Transverse colon (tissue), 4 donors: ENCODE results near the gene KRT74.

ENCODE experiments used
- POLR2A ChIP-seq: fragments of 450-650 bp; IDR thresholded peaks from one replicate; pipeline ENCODE4 v1.6.1; 2016; ENCODE audit warnings: antibody characterized with exemption, mild to moderate bottlenecking, moderate library complexity
- POLR2AphosphoS5 ChIP-seq, 3 donors: sonication (generic); formaldehyde crosslinking; IDR thresholded peaks; one replicate each; pipeline ENCODE4 v1.6.1; 2016; ENCODE audit warnings: antibody characterized with exemption in 3 of 3
- TF ChIP-seq, protein P1 (sequence below), 5 experiments: fragments of 200-600 bp in 3 of 5; fragments of 450-650 bp in 2 of 5; sonication (generic) in 3 of 5; IDR thresholded peaks; 1 replicate in 2 of 5; 2 replicates in 3 of 5; pipeline ENCODE4 v1.5.1; 2016 to 2017; ENCODE audit warnings: antibody characterized with exemption in 5 of 5, inconsistent platforms in 3 of 5, mild to moderate bottlenecking in 2 of 5, moderate library complexity in 1 of 5

DNA sequence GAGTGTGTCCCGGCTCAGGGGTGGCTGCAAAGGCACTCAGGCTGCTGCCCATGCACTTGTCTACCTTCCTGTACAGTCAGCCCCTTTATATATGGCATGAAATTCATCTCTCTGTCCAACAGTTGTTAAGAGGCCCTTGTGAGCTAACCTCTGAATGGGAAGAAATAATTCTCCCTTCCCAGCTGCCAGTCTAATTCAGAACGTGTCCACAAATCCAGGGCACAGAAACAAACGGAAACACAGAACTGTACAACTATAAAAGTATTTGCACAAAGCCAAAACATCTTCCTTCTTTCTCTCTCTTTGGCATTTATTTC is 54.3 kb downstream of the KRT74 start:
- TF ChIP-seq, protein P1, sequence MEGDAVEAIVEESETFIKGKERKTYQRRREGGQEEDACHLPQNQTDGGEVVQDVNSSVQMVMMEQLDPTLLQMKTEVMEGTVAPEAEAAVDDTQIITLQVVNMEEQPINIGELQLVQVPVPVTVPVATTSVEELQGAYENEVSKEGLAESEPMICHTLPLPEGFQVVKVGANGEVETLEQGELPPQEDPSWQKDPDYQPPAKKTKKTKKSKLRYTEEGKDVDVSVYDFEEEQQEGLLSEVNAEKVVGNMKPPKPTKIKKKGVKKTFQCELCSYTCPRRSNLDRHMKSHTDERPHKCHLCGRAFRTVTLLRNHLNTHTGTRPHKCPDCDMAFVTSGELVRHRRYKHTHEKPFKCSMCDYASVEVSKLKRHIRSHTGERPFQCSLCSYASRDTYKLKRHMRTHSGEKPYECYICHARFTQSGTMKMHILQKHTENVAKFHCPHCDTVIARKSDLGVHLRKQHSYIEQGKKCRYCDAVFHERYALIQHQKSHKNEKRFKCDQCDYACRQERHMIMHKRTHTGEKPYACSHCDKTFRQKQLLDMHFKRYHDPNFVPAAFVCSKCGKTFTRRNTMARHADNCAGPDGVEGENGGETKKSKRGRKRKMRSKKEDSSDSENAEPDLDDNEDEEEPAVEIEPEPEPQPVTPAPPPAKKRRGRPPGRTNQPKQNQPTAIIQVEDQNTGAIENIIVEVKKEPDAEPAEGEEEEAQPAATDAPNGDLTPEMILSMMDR (IDR thresholded peaks at IDR 0.05), result no peak
- TF ChIP-seq POLR2A, result no peak
- no peak for TF ChIP-seq POLR2AphosphoS5 (IDR thresholded peaks at IDR 0.05)
